ENCODE data around the gene RAB36. TPM values are rescaled to one million over a fixed set of nuclear protein-coding genes. Genes with fewer than 3 reads are reported as not detected.

The RAB36 gene
- total RNA-seq, 1 experiment from 2014 or later: 1.1 TPM

GRCh38 chr22:23212061-23213021 lies 67.1 kb downstream of the RAB36 start:
- Histone ChIP-seq H2AFZ (ENCODE audit: low read length) (no peak overlapping the region), H3K4me3 (ENCODE audit: low read length) (no peak overlapping the region), H3K4me2 (ENCODE audit: low read length) (no peak overlapping the region), H3K27me3 (ENCODE audit: low read length) (no peaks in the 10 kb centered on the region), H3F3A (ENCODE audit: low read length, unreplicated experiment) (no peaks in the 10 kb centered on the region), H3K9me2 (replicated peaks; ENCODE audit: low read length) (no peaks in the 10 kb centered on the region), H3K36me3 (ENCODE audit: low read depth, low read length) (no peaks in the 10 kb centered on the region), H3K79me2 (ENCODE audit: low read length) (peaks cover 79% of the 10 kb centered on the region), H3K4me1 (ENCODE audit: insufficient read depth, low read length) (peaks cover 13% of the 10 kb centered on the region), H3K9me3 (ENCODE audit: low read length) (no peaks in the 10 kb centered on the region), H3K9ac (ENCODE audit: low read length) (no peak overlapping the region), H3K27ac (ENCODE audit: low read length) (no peak overlapping the region), H4K20me1 (ENCODE audit: low read length) (no peaks in the 10 kb centered on the region)
- intact Hi-C loops (cut with micrococcal nuclease): no loop called here
- no TSS peak for BruUV-seq (replicated peaks)
- no peak for TF ChIP-seq CTCF (conservative IDR thresholded peaks at IDR 0.05; ENCODE audit: low read depth, low read length)
- no peak for TF ChIP-seq EZH2 (IDR thresholded peaks at IDR 0.05; ENCODE audit: low read length, unreplicated experiment)
- no peak for TF ChIP-seq EZH2phosphoT487 (IDR thresholded peaks at IDR 0.05; ENCODE audit: borderline replicate concordance, low read length)
- DNase-seq (no peak), ATAC-seq (no peak)
- ChIA-PET POLR2A (ENCODE audit: unreplicated experiment) (no interaction called here), CTCF (no interaction called here)

GRCh38 chr22:23213022-23213555 lies 67.8 kb downstream of the RAB36 start:
- no peak for TF ChIP-seq EZH2phosphoT487 (IDR thresholded peaks at IDR 0.05; ENCODE audit: borderline replicate concordance, low read length)
- no peak for TF ChIP-seq EZH2 (IDR thresholded peaks at IDR 0.05; ENCODE audit: low read length, unreplicated experiment)
- no peak for TF ChIP-seq CTCF (conservative IDR thresholded peaks at IDR 0.05; ENCODE audit: low read depth, low read length)
- H3K9me2 ChIP-seq (replicated peaks; ENCODE audit: low read length): no peaks in the 10 kb centered on the region
- no peaks in the 10 kb centered on the region for H3K27me3 ChIP-seq (ENCODE audit: low read length)
- H3K4me1 ChIP-seq (ENCODE audit: insufficient read depth, low read length): peaks cover 13% of the 10 kb centered on the region
- H3K4me3 ChIP-seq (ENCODE audit: low read length): no peak overlapping the region
- H3K4me2 ChIP-seq (ENCODE audit: low read length): no peak overlapping the region
- H2AFZ ChIP-seq (ENCODE audit: low read length): no peak overlapping the region
- H3K9ac ChIP-seq (ENCODE audit: low read length): no peak overlapping the region
- peaks cover 80% of the 10 kb centered on the region for H3K79me2 ChIP-seq (ENCODE audit: low read length)
- H4K20me1 ChIP-seq (ENCODE audit: low read length): no peaks in the 10 kb centered on the region
- CTCF ChIA-PET: no interaction called here
- H3F3A ChIP-seq (ENCODE audit: low read length, unreplicated experiment): no peaks in the 10 kb centered on the region
- DNase-seq (no peak), ATAC-seq (no peak)
- no TSS peak for BruUV-seq (replicated peaks)
- H3K36me3 ChIP-seq (ENCODE audit: low read depth, low read length): no peaks in the 10 kb centered on the region
- H3K27ac ChIP-seq (ENCODE audit: low read length): no peak overlapping the region
- POLR2A ChIA-PET (ENCODE audit: unreplicated experiment): no interaction called here
- intact Hi-C loops (cut with micrococcal nuclease): no loop called here
- H3K9me3 ChIP-seq (ENCODE audit: low read length): no peaks in the 10 kb centered on the region

Data from PC-3 (cell line).